ENCODE results near the gene SLAIN2. TPM values are rescaled to one million over a fixed set of nuclear protein-coding genes. Genes with fewer than 3 reads are reported as not detected.

The SLAIN2 gene
- total RNA-seq, 1 donor from 2014 or later: 132 TPM

DNA sequence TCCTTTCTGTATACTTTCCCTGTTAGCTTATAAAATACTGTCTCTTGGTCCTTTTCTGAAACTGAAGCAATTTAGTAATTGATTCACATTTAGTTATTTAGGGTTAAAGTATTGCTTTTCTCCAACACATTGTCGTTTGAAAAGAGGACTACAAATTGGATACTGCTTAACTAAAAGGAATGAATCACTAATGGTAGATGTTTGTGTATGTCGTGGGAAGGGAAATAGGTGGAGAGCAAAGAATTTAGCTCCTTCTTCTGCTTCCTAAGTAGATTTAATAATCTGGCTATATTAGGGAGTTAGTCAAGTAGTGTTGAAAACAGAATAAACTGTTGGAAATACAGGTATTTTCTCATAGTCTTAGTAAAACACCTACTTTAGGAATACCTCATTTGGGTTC lies 27.9 kb downstream of the SLAIN2 start:
- TF ChIP-seq, protein P1, sequence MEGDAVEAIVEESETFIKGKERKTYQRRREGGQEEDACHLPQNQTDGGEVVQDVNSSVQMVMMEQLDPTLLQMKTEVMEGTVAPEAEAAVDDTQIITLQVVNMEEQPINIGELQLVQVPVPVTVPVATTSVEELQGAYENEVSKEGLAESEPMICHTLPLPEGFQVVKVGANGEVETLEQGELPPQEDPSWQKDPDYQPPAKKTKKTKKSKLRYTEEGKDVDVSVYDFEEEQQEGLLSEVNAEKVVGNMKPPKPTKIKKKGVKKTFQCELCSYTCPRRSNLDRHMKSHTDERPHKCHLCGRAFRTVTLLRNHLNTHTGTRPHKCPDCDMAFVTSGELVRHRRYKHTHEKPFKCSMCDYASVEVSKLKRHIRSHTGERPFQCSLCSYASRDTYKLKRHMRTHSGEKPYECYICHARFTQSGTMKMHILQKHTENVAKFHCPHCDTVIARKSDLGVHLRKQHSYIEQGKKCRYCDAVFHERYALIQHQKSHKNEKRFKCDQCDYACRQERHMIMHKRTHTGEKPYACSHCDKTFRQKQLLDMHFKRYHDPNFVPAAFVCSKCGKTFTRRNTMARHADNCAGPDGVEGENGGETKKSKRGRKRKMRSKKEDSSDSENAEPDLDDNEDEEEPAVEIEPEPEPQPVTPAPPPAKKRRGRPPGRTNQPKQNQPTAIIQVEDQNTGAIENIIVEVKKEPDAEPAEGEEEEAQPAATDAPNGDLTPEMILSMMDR (IDR thresholded peaks at IDR 0.05; ENCODE audit: borderline replicate concordance): no peak
- Histone ChIP-seq H3K27me3 (ENCODE audit: low read depth) (no peaks in the 10 kb centered on the region), H3K4me1 (peaks cover 30% of the 10 kb centered on the region), H3K4me3 (no peak overlapping the region), H3K36me3 (no peaks in the 10 kb centered on the region), H3K9me3 (replicated peaks) (no peaks in the 10 kb centered on the region), H3K27ac (replicated peaks) (no peak overlapping the region)
- intact Hi-C loops (cut with micrococcal nuclease): no loop called here
- no peak for DNase-seq

DNA sequence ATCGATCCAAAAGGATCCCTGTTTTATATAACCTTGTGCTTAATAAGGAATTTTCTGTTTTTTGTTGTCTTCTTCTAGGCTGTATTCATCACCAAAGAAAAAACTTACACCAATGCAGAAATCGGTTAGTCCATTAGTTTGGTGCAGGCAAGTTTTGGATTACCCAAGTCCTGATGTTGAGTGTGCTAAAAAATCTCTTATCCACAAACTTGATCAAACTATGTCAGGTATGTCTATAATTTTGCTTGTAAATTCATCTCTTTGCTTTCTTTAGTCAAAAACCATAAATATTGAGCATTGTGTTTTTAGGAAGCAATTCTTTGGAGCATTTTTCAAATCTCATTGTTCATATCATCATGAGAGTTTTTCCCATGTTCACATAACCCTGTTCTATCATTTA lies 28.4 kb downstream of the SLAIN2 start:
- H3K9me3 ChIP-seq (replicated peaks): no peaks in the 10 kb centered on the region
- no peak for DNase-seq
- TF ChIP-seq, protein P1 (IDR thresholded peaks at IDR 0.05; ENCODE audit: borderline replicate concordance): no peak
- H3K27me3 ChIP-seq (ENCODE audit: low read depth): no peaks in the 10 kb centered on the region
- intact Hi-C loops (cut with micrococcal nuclease): no loop called here
- H3K27ac ChIP-seq (replicated peaks): no peak overlapping the region
- no peaks in the 10 kb centered on the region for H3K36me3 ChIP-seq
- H3K4me3 ChIP-seq: no peak overlapping the region
- peaks cover 30% of the 10 kb centered on the region for H3K4me1 ChIP-seq

DNA sequence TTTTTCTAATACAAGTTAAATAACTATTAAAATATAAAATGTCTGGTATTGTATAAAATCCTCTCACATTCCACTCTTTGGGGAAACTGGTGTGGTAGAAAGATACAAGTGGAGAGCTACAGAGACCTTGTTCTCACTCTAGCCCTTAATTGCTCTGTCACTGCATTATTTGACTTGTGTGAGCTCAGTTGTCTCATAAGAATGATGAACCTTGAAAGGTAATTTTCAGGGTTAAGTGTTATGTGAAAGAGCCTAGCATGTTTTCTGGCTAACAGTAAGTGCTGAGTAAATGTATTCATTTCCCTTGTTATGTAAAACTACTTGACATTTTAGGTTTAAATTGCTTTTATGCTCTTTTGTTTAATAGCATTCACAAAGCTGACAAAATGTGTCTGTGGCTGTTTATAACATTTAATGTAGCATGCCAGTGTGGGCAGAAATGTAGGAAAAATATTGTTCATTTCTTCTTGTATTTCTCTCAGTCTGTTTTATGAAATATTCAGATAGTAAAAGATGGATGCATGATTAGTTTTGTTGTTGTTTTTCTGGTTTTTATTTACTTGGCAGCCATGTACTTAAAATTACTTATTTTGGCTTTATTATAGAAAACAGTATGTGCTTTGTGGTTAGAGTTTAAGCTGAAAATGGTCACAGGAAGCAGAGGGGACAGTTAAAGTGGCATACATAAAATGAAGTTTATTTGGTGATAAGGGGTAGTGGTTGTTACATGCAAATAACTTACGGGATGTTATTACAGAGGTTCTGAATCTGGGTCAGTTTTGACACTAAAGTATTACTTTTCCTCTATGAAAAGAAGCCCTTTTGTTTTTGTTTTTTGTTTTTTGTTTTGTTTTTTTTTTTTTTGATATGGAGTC lies 29.2 kb downstream of the SLAIN2 start:
- Histone ChIP-seq H3K4me3 (no peak overlapping the region), H3K4me1 (peaks cover 30% of the 10 kb centered on the region), H3K27ac (replicated peaks) (no peak overlapping the region), H3K9me3 (replicated peaks) (no peaks in the 10 kb centered on the region), H3K36me3 (no peaks in the 10 kb centered on the region), H3K27me3 (ENCODE audit: low read depth) (no peaks in the 10 kb centered on the region)
- TF ChIP-seq, protein P1 (IDR thresholded peaks at IDR 0.05; ENCODE audit: borderline replicate concordance): no peak
- DNase-seq: no peak
- intact Hi-C loops (cut with micrococcal nuclease): no loop called here

DNA sequence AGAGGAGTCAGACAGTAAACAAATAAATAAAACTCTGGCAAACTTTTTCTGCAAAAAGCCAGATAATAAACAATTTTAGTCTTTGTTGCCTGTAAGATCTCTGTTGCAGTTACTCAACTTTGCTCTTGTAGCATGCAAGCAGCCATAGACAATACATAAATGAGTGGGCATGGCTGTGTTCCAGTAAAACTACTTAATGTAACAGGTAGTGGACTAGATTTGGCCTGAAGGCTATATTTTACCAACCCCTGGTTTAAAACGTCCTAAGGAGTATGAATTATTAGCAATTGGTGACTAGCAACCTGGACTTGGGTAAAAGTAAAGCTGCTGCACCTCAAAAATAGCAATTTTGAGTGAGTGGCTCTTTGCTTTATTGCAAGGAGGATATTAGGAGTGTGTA lies 30.9 kb downstream of the SLAIN2 start:
- TF ChIP-seq, protein P1 (IDR thresholded peaks at IDR 0.05; ENCODE audit: borderline replicate concordance): no peak
- peaks cover 22% of the 10 kb centered on the region for H3K4me1 ChIP-seq
- H3K27me3 ChIP-seq (ENCODE audit: low read depth): no peaks in the 10 kb centered on the region
- no peak for DNase-seq
- intact Hi-C loops (cut with micrococcal nuclease): no loop called here
- H3K4me3 ChIP-seq: no peak overlapping the region
- H3K9me3 ChIP-seq (replicated peaks): no peaks in the 10 kb centered on the region
- no peak overlapping the region for H3K27ac ChIP-seq (replicated peaks)
- H3K36me3 ChIP-seq: no peaks in the 10 kb centered on the region

DNA sequence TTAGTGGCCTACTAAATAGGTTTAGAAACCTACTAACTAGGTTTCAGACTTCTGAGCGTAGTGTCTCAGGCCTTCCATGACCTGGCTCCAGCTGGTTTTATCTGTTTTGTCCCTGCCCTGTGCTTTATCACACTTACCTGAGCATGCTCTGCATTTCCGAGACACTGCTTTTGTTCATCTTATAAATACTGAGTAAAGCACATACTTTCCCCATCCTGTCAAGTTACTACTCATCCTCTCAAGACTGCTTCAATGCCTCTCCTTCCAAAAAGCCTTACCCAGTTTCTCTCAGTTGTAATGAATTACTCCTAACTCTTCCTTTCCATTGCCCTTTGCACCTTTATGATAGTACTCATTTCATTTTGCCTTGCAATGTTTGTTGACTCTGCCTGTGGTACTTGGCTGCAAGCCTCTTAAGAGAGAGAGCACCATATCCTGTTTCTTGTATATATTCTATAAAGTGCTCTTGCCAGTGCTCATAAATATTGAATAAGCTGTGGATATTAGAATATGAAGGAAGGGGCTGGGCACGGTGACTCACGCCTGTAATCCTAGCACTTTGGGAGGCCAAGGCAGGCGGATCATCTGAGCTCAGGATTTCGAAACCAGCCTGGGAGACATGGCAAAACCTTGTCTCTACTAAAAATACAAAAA lies 34.4 kb downstream of the SLAIN2 start:
- DNase-seq: no peak
- no peaks in the 10 kb centered on the region for H3K27me3 ChIP-seq (ENCODE audit: low read depth)
- no peaks in the 10 kb centered on the region for H3K36me3 ChIP-seq
- H3K4me1 ChIP-seq: peaks cover 13% of the 10 kb centered on the region
- TF ChIP-seq, protein P1 (IDR thresholded peaks at IDR 0.05; ENCODE audit: borderline replicate concordance): no peak
- H3K27ac ChIP-seq (replicated peaks): no peak overlapping the region
- intact Hi-C loops (cut with micrococcal nuclease): no loop called here
- no peak overlapping the region for H3K4me3 ChIP-seq
- no peaks in the 10 kb centered on the region for H3K9me3 ChIP-seq (replicated peaks)
